Heart right ventricle (tissue), 16 donors: Measurements from ENCODE around the gene DLX6. TPM values are rescaled to one million over a fixed set of nuclear protein-coding genes. Genes with fewer than 3 reads are reported as not detected.
A peak's percentile ranks its signal among the peaks of the same experiment; 100 is the strongest.

Experiments
- ATAC-seq, 8 donors: fragments of 200-7000 bp; cut with Tn5 transposase; one replicate each; pipeline ENCODE4 v1.9.1; 2020; ENCODE audit warnings: mild to moderate bottlenecking in 8 of 8, moderate library complexity in 8 of 8, moderate number of reproducible peaks in 1 of 8
- DNase-seq, 2 donors: peaks; one replicate each; pipeline ENCODE4 v3.0.0-alpha.2; 2020
- H3K27ac ChIP-seq, 10 donors: fragments of 200-600 bp; sonication (generic) in 2 of 10; one replicate each; pipeline versions ENCODE4 v1.5.0 to v1.8.0; 2020 to 2022; ENCODE audit warnings: mild to moderate bottlenecking in 3 of 10
- H3K27me3 ChIP-seq, 7 donors: fragments of 200-600 bp; one replicate each; pipeline ENCODE4 v1.8.0; 2021 to 2022; ENCODE audit warnings: mild to moderate bottlenecking in 2 of 7
- H3K36me3 ChIP-seq, 9 donors: fragments of 200-600 bp; sonication (generic) in 1 of 9; one replicate each; pipeline versions ENCODE4 v1.5.0 to v1.8.0; 2020 to 2022; ENCODE audit warnings: mild to moderate bottlenecking in 2 of 9
- H3K4me1 ChIP-seq, 9 donors: fragments of 200-600 bp; sonication (generic) in 1 of 9; one replicate each; pipeline versions ENCODE4 v1.5.0 to v1.8.0; 2020 to 2022; ENCODE audit warnings: mild to moderate bottlenecking in 4 of 9
- H3K4me3 ChIP-seq, 10 donors: fragments of 200-600 bp; sonication (generic) in 2 of 10; one replicate each; pipeline versions ENCODE4 v1.5.0 to v1.8.0; 2020 to 2022; ENCODE audit warnings: mild to moderate bottlenecking in 7 of 10, moderate library complexity in 2 of 10
- H3K9me3 ChIP-seq, 11 donors: fragments of 200-600 bp in 10 of 11; sonication (generic) in 2 of 11; one replicate each; pipeline versions ENCODE4 v1.5.0 to v1.8.0; 2013 to 2022; ENCODE audit warnings: mild to moderate bottlenecking in 2 of 11, control low read depth in 1 of 11, moderate library complexity in 1 of 11
- CTCF ChIP-seq, 9 donors: fragments of 200-600 bp; sonication (generic) in 2 of 9; IDR thresholded peaks; one replicate each; pipeline versions ENCODE4 v1.5.0 to v1.8.0; 2021 to 2022; ENCODE audit warnings: antibody characterized with exemption in 9 of 9, mild to moderate bottlenecking in 5 of 9, moderate library complexity in 1 of 9
- WGBS, 2 donors: extraction: QIAGEN DNeasy Blood & Tissue Kit; methylation state at CpG; one replicate each; pipeline ENCODE4 v1.1.7; 2013; ENCODE audit warnings: inconsistent platforms in 1 of 2; 5-methylcytosine and 5-hydroxymethylcytosine counted together
- intact Hi-C, 10 donors: fragments of 100-400 bp; cut with DNase I; formaldehyde crosslinking; loops; one replicate each; pipeline versions ENCODE4 v1.11.1 to v1.14.2; 2022
- long read RNA-seq, 3 donors: library from polyadenylated mRNA; unstranded; transcript quantifications; one replicate each; pipeline ENCODE4 v2.0.0, GENCODE V29; 2020 to 2021
- polyA plus RNA-seq, 2 donors: library from polyadenylated mRNA; stranded (reverse); fragments of 200-250 nt; gene quantifications; one replicate each; pipeline ENCODE4 v1.2.3, GENCODE V29; 2013
- total RNA-seq, 10 donors: library from RNA; stranded (reverse); fragmentation: NEBNext Ultra II Directional in 3 of 10; extraction: Animal tissue kit (Norgen Biotek cat#: 25700) in 3 of 10; gene quantifications; one replicate each; pipeline versions ENCODE4 v1.2.1 to v1.2.4, GENCODE V29; 2021 to 2023
- donor health status: Arrhythmogenic right ventricular cardiomyopathy.
- donor health status: ischemic (EF 13 %, LVEDD 7.1; RV severe dilation, severe dysfunction).
- donor health status: healthy with polysubstance abuse.
- donor health status: DM: no; HTN: yes; CAD: no.
- donor health status: DM: no; HTN: no; CAD: no.
- donor health status: ischemic (EF 25% LVEDD 6.9; RV normal size, moderate dysfunction).
- donor health status: ischemic (EF 25% LVEDD 5.7; RV mildly dilated, moderate dysfunction).
- donor health status: healthy.
- donor health status: DM: yes; HTN: yes; CAD: no.
- donor health status: Ischemic cardiomyopathy.
- donor health status: ischemic (EF 35%, LVEDD 5.7; RV mildly dilated, moderate dysfunction).
- donor health status: nonischemic (EF 11% LVEDD 7.7; RV severe dilation, severe dysfunction).
- donor health status: DM: yes; HTN: yes; CAD: no.
- donor health status: PGD.
- donor health status: ischemic (EF 29% LVEDD 5.4; RV normal size, mild dysfunction).
- donor health status: nonischemic (EF 23%, LVEDD 6.1; RV moderate dilation, normal function).

The DLX6 gene
- total RNA-seq: not detected
- not detected for polyA plus RNA-seq
- long read RNA-seq, donor 1: 0 reads
- long read RNA-seq, donor 2: 0 reads
- long read RNA-seq, donor 3: 0 reads

GRCh38 chr7:97005183-97006054 is at the start of gene DLX6:
Gene DLX6, plus strand, starts transcription at chr7:97005553. Its CDS starts 425 bp downstream, at chr7:97005978.
- intact Hi-C loops: no loop called here
- Histone ChIP-seq H3K36me3 (no peaks in the 10 kb centered on the region), H3K27me3 (peaks cover 69 to 100% (median 100%) of the 10 kb centered on the region in 7 donors), H3K27ac (no peak within 1 kb of the TSS), H3K4me1 (peaks cover 5 to 31% (median 24%) of the 10 kb centered on the region in 9 donors), H3K9me3 (no peaks in the 10 kb centered on the region), H3K4me3 (peak within 1 kb of the TSS in 9 of 10 donors; percentile 19 to 48 (median 38))
- WGBS, 2 donors: 1 to 4% methylated on average over 44 of the region's 44 CpGs
- no peak for TF ChIP-seq CTCF (IDR thresholded peaks at IDR 0.05)
- ATAC-seq (peak in 1 of 8 donors; percentile 56), DNase-seq (no peak)

- ATAC-seq (no peak), DNase-seq (no peak)
Observed at GRCh38 chr7:96959135-96959534, 46.2 kb upstream of the DLX6 start.

GRCh38 chr7:96962221-96962885 is 43.0 kb upstream of the DLX6 start:
- H3K27me3 ChIP-seq: peaks cover 0 to 47% (median 14%) of the 10 kb centered on the region in 7 donors
- 73 to 75% methylated on average over 9 of the region's 9 CpGs for WGBS, 2 donors
- intact Hi-C loops: no loop called here
- H3K36me3 ChIP-seq: no peaks in the 10 kb centered on the region
- DNase-seq: no peak
- TF ChIP-seq CTCF (IDR thresholded peaks at IDR 0.05): no peak
- no peaks in the 10 kb centered on the region for H3K9me3 ChIP-seq
- no peak overlapping the region for H3K4me3 ChIP-seq
- no peak overlapping the region for H3K27ac ChIP-seq
- no peak for ATAC-seq
- no peaks in the 10 kb centered on the region for H3K4me1 ChIP-seq

More at GRCh38 chr7:96959135-96959534, 46.2 kb upstream of the DLX6 start:
- intact Hi-C loops: no loop called here
- no peak for TF ChIP-seq CTCF (IDR thresholded peaks at IDR 0.05)
- H3K4me1 ChIP-seq: no peaks in the 10 kb centered on the region
- no peak overlapping the region for H3K27ac ChIP-seq
- H3K9me3 ChIP-seq: no peaks in the 10 kb centered on the region
- no peak overlapping the region for H3K4me3 ChIP-seq
- H3K36me3 ChIP-seq: no peaks in the 10 kb centered on the region
- H3K27me3 ChIP-seq: peaks cover 0 to 38% (median 5%) of the 10 kb centered on the region in 7 donors

- no peaks in the 10 kb centered on the region for H3K4me1 ChIP-seq
- H3K36me3 ChIP-seq: no peaks in the 10 kb centered on the region
- no peak overlapping the region for H3K27ac ChIP-seq
- DNase-seq: no peak
- no peak overlapping the region for H3K4me3 ChIP-seq
- H3K27me3 ChIP-seq: peaks cover 0 to 68% (median 33%) of the 10 kb centered on the region in 7 donors
- intact Hi-C loops: no loop called here
- ATAC-seq: no peak
- WGBS, 2 donors: 74 to 83% methylated on average over 2 of the region's 2 CpGs
- no peak for TF ChIP-seq CTCF (IDR thresholded peaks at IDR 0.05)
- H3K9me3 ChIP-seq: no peaks in the 10 kb centered on the region
Observed at GRCh38 chr7:96968981-96969380, 36.4 kb upstream of the DLX6 start.
